Activated B cell treated with CpG ODN at 0.5 μM for 24 hours (primary cell): ENCODE data around the gene UMODL1. TPM values are rescaled to one million over a fixed set of nuclear protein-coding genes. Genes with fewer than 3 reads are reported as not detected.

Source experiments
- ATAC-seq: fragments of 200-7000 bp; cut with Tn5 transposase; one replicate; pipeline ENCODE4 v1.10.0; 2021; ENCODE audit warnings: low read depth, mild to moderate bottlenecking, moderate library complexity
- CTCF ChIA-PET: fragments of 350-600 bp; sonication (Branson Sonifier 250); formaldehyde crosslinking; loops from one replicate; lab custom pipeline; 2021; ENCODE audit warnings: antibody characterized with exemption; lab: Charles Lee
- POLR2A ChIA-PET: fragments of 350-600 bp; sonication (Branson Sonifier 250); formaldehyde crosslinking; loops from one replicate; lab custom pipeline; 2021; ENCODE audit warnings: antibody characterized with exemption; lab: Charles Lee
- DNase-seq: peaks from one replicate; pipeline ENCODE4 v3.0.0; 2022
- H3K27ac Mint-ChIP-seq: one replicate; pipeline ENCODE4 v1.8.0; 2020; ENCODE audit warnings: mixed read lengths
- H3K27me3 Mint-ChIP-seq: one replicate; pipeline ENCODE4 v1.8.0; 2021; ENCODE audit warnings: mixed read lengths
- H3K36me3 Mint-ChIP-seq: one replicate; pipeline ENCODE4 v1.8.0; 2021; ENCODE audit warnings: low read depth, mixed read lengths
- H3K4me1 Mint-ChIP-seq: one replicate; pipeline ENCODE4 v1.8.0; 2021; ENCODE audit warnings: mixed read lengths
- H3K4me3 Mint-ChIP-seq: one replicate; pipeline ENCODE4 v1.8.0; 2020; ENCODE audit warnings: mild to moderate bottlenecking, mixed read lengths
- H3K9me3 Mint-ChIP-seq: one replicate; pipeline ENCODE4 v1.8.0; 2020; ENCODE audit warnings: mixed read lengths
- intact Hi-C: fragments of 100-400 bp; cut with micrococcal nuclease; formaldehyde crosslinking; loops from one replicate; pipeline ENCODE4 v1.15.1; 2024
- total RNA-seq: library from RNA; stranded (reverse); gene quantifications from 2 replicates; pipeline ENCODE4 v1.2.3, GENCODE V29; 2022
- TF ChIP-seq, protein P1 (sequence below): fragments of 200-600 bp; IDR thresholded peaks from one replicate; pipeline ENCODE4 v1.8.0; 2022; ENCODE audit warnings: antibody characterized with exemption, mild to moderate bottlenecking

Gene UMODL1
- total RNA-seq, 1 donor from 2014 or later = 0.04 TPM

DNA sequence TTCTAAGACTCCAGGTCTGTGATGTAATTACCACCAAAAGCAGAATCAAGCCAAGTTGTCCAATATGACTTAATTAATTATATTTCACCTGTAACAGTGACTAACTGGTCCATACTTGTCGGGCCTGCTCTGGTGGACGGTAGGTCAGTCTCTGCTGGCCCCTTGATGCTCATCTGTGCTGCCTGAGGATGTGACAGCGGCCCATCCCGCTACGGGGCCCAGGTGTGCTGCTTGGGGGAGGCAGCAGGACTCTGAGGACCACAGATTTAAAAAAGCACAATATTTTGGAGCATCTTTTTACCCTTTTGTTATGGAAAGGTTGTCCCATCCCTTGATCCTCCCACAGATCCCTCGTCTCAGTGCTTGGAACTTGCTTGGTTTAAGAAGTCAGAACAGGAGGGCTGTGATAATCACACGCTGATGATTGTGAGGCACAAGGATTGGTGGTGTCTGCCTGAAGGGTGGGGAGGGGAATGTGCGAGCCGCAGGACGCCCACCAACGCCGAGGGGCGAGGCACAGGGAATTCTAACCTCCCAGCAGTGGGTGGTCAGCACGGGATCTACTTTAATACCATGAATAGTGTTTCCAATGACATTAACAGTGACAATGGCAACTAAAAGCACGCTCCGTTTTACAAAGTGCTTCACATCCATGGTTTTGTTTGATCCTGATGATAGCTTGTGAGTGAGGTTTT lies 27.8 kb upstream of the UMODL1 start:
- ChIA-PET CTCF (no interaction called here), POLR2A (no interaction called here)
- DNase-seq (no peak), ATAC-seq (no peak)
- H3K4me1 Mint-ChIP-seq = peaks cover 2% of the 10 kb centered on the region
- no peak overlapping the region for H3K4me3 Mint-ChIP-seq
- H3K36me3 Mint-ChIP-seq = no peaks in the 10 kb centered on the region
- H3K9me3 Mint-ChIP-seq = no peaks in the 10 kb centered on the region
- no peak overlapping the region for H3K27ac Mint-ChIP-seq
- TF ChIP-seq, protein P1, sequence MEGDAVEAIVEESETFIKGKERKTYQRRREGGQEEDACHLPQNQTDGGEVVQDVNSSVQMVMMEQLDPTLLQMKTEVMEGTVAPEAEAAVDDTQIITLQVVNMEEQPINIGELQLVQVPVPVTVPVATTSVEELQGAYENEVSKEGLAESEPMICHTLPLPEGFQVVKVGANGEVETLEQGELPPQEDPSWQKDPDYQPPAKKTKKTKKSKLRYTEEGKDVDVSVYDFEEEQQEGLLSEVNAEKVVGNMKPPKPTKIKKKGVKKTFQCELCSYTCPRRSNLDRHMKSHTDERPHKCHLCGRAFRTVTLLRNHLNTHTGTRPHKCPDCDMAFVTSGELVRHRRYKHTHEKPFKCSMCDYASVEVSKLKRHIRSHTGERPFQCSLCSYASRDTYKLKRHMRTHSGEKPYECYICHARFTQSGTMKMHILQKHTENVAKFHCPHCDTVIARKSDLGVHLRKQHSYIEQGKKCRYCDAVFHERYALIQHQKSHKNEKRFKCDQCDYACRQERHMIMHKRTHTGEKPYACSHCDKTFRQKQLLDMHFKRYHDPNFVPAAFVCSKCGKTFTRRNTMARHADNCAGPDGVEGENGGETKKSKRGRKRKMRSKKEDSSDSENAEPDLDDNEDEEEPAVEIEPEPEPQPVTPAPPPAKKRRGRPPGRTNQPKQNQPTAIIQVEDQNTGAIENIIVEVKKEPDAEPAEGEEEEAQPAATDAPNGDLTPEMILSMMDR = no peak
- intact Hi-C loops = no loop called here
- H3K27me3 Mint-ChIP-seq = no peaks in the 10 kb centered on the region

DNA sequence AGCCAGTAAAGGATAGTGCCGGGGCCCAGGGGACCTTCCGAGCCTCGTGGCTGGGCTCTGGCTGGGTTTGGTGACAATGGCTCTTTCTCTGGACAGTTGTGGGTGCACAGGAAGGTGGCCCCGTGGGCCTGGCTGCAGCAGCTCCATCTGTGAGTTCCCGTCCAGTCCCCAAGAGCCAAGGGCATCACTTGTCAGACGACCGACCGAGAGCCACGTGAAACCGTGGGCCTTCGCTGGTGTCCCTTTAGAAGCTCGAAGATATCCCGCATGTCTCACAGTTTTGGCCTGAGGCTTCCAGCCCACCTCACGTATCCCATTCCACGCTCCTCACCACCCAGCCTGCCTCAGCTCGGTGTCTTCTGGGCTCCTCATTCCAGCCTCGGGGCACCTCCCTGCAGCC lies 27.2 kb upstream of the UMODL1 start:
- H3K27ac Mint-ChIP-seq = no peak overlapping the region
- intact Hi-C loops = no loop called here
- DNase-seq = no peak
- no peak for ATAC-seq
- H3K9me3 Mint-ChIP-seq = no peaks in the 10 kb centered on the region
- no peaks in the 10 kb centered on the region for H3K36me3 Mint-ChIP-seq
- ChIA-PET POLR2A (no interaction called here), CTCF (no interaction called here)
- H3K27me3 Mint-ChIP-seq = no peaks in the 10 kb centered on the region
- H3K4me3 Mint-ChIP-seq = no peak overlapping the region
- H3K4me1 Mint-ChIP-seq = no peaks in the 10 kb centered on the region
- TF ChIP-seq, protein P1 = no peak

GRCh38 chr21:42044871-42045495 lies 26.1 kb upstream of the UMODL1 start:
- Mint-ChIP-seq H3K27me3 (no peaks in the 10 kb centered on the region), H3K4me1 (peaks cover 2% of the 10 kb centered on the region), H3K9me3 (no peaks in the 10 kb centered on the region), H3K27ac (no peak overlapping the region), H3K36me3 (no peaks in the 10 kb centered on the region), H3K4me3 (no peak overlapping the region)
- DNase-seq (no peak), ATAC-seq (no peak)
- TF ChIP-seq, protein P1 = no peak
- CTCF ChIA-PET = interaction anchor here (1.5 kb wide), 1 partner anchor 73 kb away, joined by 6 read pairs; no protein-coding TSS in a partner anchor
- intact Hi-C loops = no loop called here
- POLR2A ChIA-PET = interaction anchor here (0.9 kb wide), 1 partner anchor 36 kb away, joined by 4 read pairs; no protein-coding TSS in a partner anchor

DNA sequence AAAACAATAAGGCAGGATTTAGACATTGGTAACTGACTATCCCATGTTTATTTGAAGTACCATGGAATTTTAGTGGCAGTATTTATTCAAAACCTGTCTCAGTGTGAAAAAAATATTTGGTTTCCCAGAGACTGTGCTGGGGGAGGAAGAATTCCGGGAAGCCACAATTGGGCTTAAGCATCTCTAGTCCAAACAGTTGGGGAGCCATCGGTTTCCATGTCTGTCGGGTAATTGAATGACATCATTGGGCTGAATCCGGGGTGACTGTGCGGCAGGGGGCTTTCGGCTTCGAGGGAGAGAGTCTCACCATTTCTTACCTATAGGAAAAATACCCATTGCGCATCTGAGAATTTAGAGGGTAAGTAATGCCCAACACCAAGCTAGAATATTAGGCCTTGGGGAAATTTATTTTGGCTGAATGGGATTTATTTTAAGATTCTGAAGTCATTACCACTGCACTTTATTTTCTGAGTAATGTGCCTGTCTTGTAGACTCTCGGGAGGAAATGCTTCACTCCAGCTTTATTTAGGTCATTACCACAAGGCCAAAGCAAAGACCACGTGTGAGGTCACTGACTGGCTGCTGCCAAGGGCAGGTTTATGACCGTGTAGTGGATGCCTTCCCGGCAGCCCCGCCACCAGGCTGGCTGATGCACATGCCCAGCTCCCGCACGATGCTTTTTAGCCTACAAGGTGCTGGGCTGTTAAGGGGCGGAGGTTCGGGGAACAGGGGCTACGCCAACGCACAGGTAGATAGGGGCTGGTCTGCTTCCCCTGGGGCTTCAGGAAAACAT lies 23.1 kb upstream of the UMODL1 start:
- Mint-ChIP-seq H3K4me1 (peaks cover 2% of the 10 kb centered on the region), H3K27ac (no peak overlapping the region), H3K27me3 (no peaks in the 10 kb centered on the region), H3K9me3 (no peaks in the 10 kb centered on the region), H3K4me3 (no peak overlapping the region), H3K36me3 (no peaks in the 10 kb centered on the region)
- TF ChIP-seq, protein P1 = no peak
- ATAC-seq (no peak), DNase-seq (no peak)
- CTCF ChIA-PET = no interaction called here
- intact Hi-C loops = no loop called here
- POLR2A ChIA-PET = no interaction called here
